K562 (cell line): ENCODE results near the gene FAM169A. TPM values are rescaled to one million over a fixed set of nuclear protein-coding genes. Genes with fewer than 3 reads are reported as not detected.
A peak's percentile ranks its signal among the peaks of the same experiment; 100 is the strongest.

Source experiments
- ATAC-seq: fragments of 200-7000 bp; cut with Tn5 transposase; 3 replicates; pipeline ENCODE4 v1.9.1; 2020; ENCODE audit warnings: moderate library complexity
- BruUV-seq: library from RNA; stranded (reverse); fragments of 400-500 nt; replicated peaks from 2 replicates; lab custom pipeline; 2021; lab: Mats Ljungman, UMichigan
- CTCF ChIA-PET: fragments of 300-600 bp; formaldehyde crosslinking; extraction: SDS; loops from one replicate; lab custom pipeline; 2021; ENCODE audit warnings: low intra/inter-chr PET ratio; lab: Yijun Ruan, JAX
- POLR2A ChIA-PET: fragments of 300-600, 350-650 bp; sonication (Branson Sonifier 250); formaldehyde crosslinking; extraction: SDS; loops from one replicate; lab custom pipeline; 2021; ENCODE audit warnings: antibody characterized with exemption, inconsistent platforms; lab: Yijun Ruan, JAX
- DNase-seq, 4 experiments: peaks; one replicate each; pipeline versions ENCODE4 v3.0.0 to v3.0.0-alpha.2; 2011 to 2018; ENCODE audit warnings: low spot score in 3 of 4, mixed read lengths in 3 of 4; ENCODE audit errors: extremely low read depth in 1 of 4
- FAIRE-seq: peaks from 2 replicates; lab custom pipeline; 2011; peaks lifted over from hg19 to GRCh38; lab: Jason Lieb, UNC
- H2AFZ ChIP-seq: 2 replicates; pipeline ENCODE4 v1.6.0; 2011; ENCODE audit warnings: low read depth, low read length, control low read depth, inconsistent platforms
- H3K27ac ChIP-seq: fragments of 200-600 bp; 3 replicates; pipeline ENCODE4 v1.8.0; 2011; ENCODE audit warnings: low read depth, mild to moderate bottlenecking, control low read depth, inconsistent platforms, low read length, moderate library complexity, mixed read lengths; ENCODE audit errors: extremely low read depth
- H3K27me3 ChIP-seq, 2 experiments: fragments of 300-600 bp in 1 of 2; 2 replicates in 1 of 2; 3 replicates in 1 of 2; pipeline versions ENCODE4 v1.6.0 to v1.8.0; 2011; ENCODE audit warnings: inconsistent platforms in 2 of 2, low read length in 2 of 2, mild to moderate bottlenecking in 1 of 2, mixed read lengths in 1 of 2, moderate library complexity in 1 of 2; ENCODE audit not compliant: control insufficient read depth in 2 of 2, insufficient read depth in 2 of 2
- H3K36me3 ChIP-seq: fragments of 300-600 bp; 3 replicates; pipeline ENCODE4 v1.8.0; 2011; ENCODE audit warnings: mild to moderate bottlenecking, low read length, inconsistent platforms; ENCODE audit not compliant: control insufficient read depth, insufficient read depth
- H3K4me1 ChIP-seq, 2 experiments: fragments of 200-600 bp in 1 of 2; replicated peaks in 1 of 2; 2 replicates in 1 of 2; 3 replicates in 1 of 2; pipeline versions ENCODE4 v1.5.1 to v1.8.0; 2011; ENCODE audit warnings: inconsistent platforms in 2 of 2, low read length in 2 of 2, mild to moderate bottlenecking in 1 of 2, mixed read lengths in 1 of 2, moderate library complexity in 1 of 2; ENCODE audit not compliant: control insufficient read depth in 2 of 2, insufficient read depth in 2 of 2
- H3K4me2 ChIP-seq: 2 replicates; pipeline ENCODE4 v1.6.1; 2011; ENCODE audit warnings: low read length, control low read depth, inconsistent platforms, mixed read lengths; ENCODE audit not compliant: insufficient read depth
- H3K4me3 ChIP-seq: fragments of 200-600 bp; sonication (generic), shearing (Covaris generic); 2 replicates; pipeline ENCODE4 v1.5.1; 2016; ENCODE audit warnings: control low read depth, inconsistent platforms
- H3K79me2 ChIP-seq: fragments of 200-600 bp; 3 replicates; pipeline ENCODE4 v1.8.0; 2011; ENCODE audit warnings: low read length, inconsistent platforms; ENCODE audit not compliant: control insufficient read depth, insufficient read depth
- H3K9ac ChIP-seq, 2 experiments: 2 replicates each; pipeline versions ENCODE4 v1.6.0 to v1.6.1; 2011; ENCODE audit warnings: low read depth in 2 of 2, low read length in 2 of 2, control low read depth in 1 of 2, inconsistent platforms in 1 of 2, mild to moderate bottlenecking in 1 of 2, mixed read lengths in 1 of 2; ENCODE audit not compliant: insufficient read depth in 1 of 2
- H3K9me1 ChIP-seq: one replicate; pipeline ENCODE4 v1.6.0; 2011; ENCODE audit warnings: inconsistent platforms, mild to moderate bottlenecking, low read length, moderate library complexity; ENCODE audit not compliant: control insufficient read depth, insufficient read depth
- H3K9me3 ChIP-seq: replicated peaks from 2 replicates; pipeline ENCODE4 v1.5.1; 2011; ENCODE audit warnings: low read depth, low read length, inconsistent platforms; ENCODE audit not compliant: control insufficient read depth, insufficient read depth
- H4K20me1 ChIP-seq: replicated peaks from 2 replicates; pipeline ENCODE4 v1.6.1; 2011; ENCODE audit warnings: low read length, inconsistent platforms, mixed read lengths; ENCODE audit not compliant: control insufficient read depth, insufficient read depth
- DPF2 ChIP-seq: fragments of 450-650 bp; IDR thresholded peaks from 2 replicates; pipeline ENCODE4 v1.6.1; 2016
- ID3 ChIP-seq, 2 experiments: fragments of 250-450 bp in 1 of 2; fragments of 450-650 bp in 1 of 2; sonication (Bioruptor Pico) in 1 of 2; IDR thresholded peaks; 2 replicates each; pipeline versions ENCODE4 v1.6.1 to v1.8.0; 2016 to 2021; ENCODE audit warnings: mild to moderate bottlenecking in 2 of 2, moderate library complexity in 2 of 2, missing compliant biosample characterization in 1 of 2, missing genetic modification characterization in 1 of 2
- LCOR ChIP-seq: sonication (generic); formaldehyde crosslinking; IDR thresholded peaks from 2 replicates; pipeline ENCODE4 v1.8.0; 2022; ENCODE audit warnings: mild to moderate bottlenecking, missing genetic modification reagents
- POLR3G ChIP-seq: IDR thresholded peaks from 2 replicates; pipeline ENCODE4 v1.6.1; 2011; ENCODE audit not compliant: insufficient read length, insufficient replicate concordance; ENCODE audit errors: extremely low read depth
- SNIP1 ChIP-seq: fragments of 450-650 bp; IDR thresholded peaks from 2 replicates; pipeline ENCODE4 v1.7.1; 2017; ENCODE audit warnings: low read depth, mild to moderate bottlenecking
- ZNF197 ChIP-seq: fragments of 200-800 bp; sonication (Bioruptor generic); IDR thresholded peaks from 2 replicates; pipeline ENCODE4 v1.6.1; 2016; ENCODE audit warnings: low read depth, missing genetic modification characterization, missing compliant biosample characterization
- ZNF431 ChIP-seq: sonication (generic); formaldehyde crosslinking; IDR thresholded peaks from 2 replicates; pipeline ENCODE4 v1.8.0; 2022; ENCODE audit warnings: mild to moderate bottlenecking, missing genetic modification reagents
- WGBS: fragments of 100-300 bp; shearing (Covaris generic); methylation state at CpG from one replicate; pipeline ENCODE4 v1.1.6; 2016; ENCODE audit warnings: low coverage, mixed read lengths; ENCODE audit not compliant: insufficient coverage; ENCODE audit errors: missing lambda C conversion rate; 5-methylcytosine and 5-hydroxymethylcytosine counted together
- in situ Hi-C: fragments of 300-500 bp; cut with MboI; formaldehyde crosslinking; loops from 4 replicates; pipeline ENCODE4 v1.15.0; 2018; ENCODE audit warnings: inconsistent platforms, mixed read lengths
- intact Hi-C: fragments of 100-400 bp; cut with micrococcal nuclease; formaldehyde crosslinking; loops from 2 replicates; pipeline ENCODE4 v1.14.2; 2022
- polyA plus RNA-seq, 8 experiments: library from polyadenylated mRNA; depleted of rRNA in 4 of 8; stranded (reverse) in 5 of 8; unstranded in 3 of 8; fragments of >200 nt; fragmentation: Nextera tagmentation in 2 of 8; fragmentation: Illumina TruSeq in 1 of 8; extraction: Ambion mirVana in 2 of 8; extraction: Trizol in 1 of 8; gene quantifications; 2 replicates each; pipeline versions ENCODE4 v1.2.1 to v1.2.3, GENCODE V29; 2011 to 2014; ENCODE audit warnings: inconsistent platforms in 1 of 8, missing spikeins in 1 of 8
- total RNA-seq, 7 experiments: library from RNA; depleted of rRNA in 6 of 7; stranded (reverse); fragments of >200 nt in 6 of 7; fragmentation: Illumina TruSeq in 2 of 7; extraction: Trizol in 2 of 7; gene quantifications; 2 replicates each; pipeline versions ENCODE4 v1.2.1 to v1.2.3, GENCODE V29; 2011 to 2021; ENCODE audit warnings: low replicate concordance in 1 of 7

Gene FAM169A
- total and polyA plus RNA-seq, 9 of the 15 experiments (the other 6 are each of a cell fraction or from before 2014, with no cell fraction given), result 0.01 to 0.04 TPM; not detected in 7

- H2AFZ ChIP-seq, result no peak overlapping the region
- no TSS peak for BruUV-seq
- CTCF ChIA-PET, result no interaction called here
- intact Hi-C loops (no loop called here), in situ Hi-C loops (no loop called here)
- no peak for ATAC-seq
- FAIRE-seq, result no peak
- no peaks in the 10 kb centered on the region for H4K20me1 ChIP-seq
- no peak for TF ChIP-seq SNIP1
- no peak for TF ChIP-seq ID3 (CRISPR knock-in tag; IDR thresholded peaks at IDR 0.05)
- TF ChIP-seq ID3 (tag; IDR thresholded peaks at IDR 0.05), result no peak
- peak; percentile 81 for TF ChIP-seq ZNF431
- no peak for TF ChIP-seq POLR3G
- no peak for TF ChIP-seq LCOR
- no peak for TF ChIP-seq DPF2
- TF ChIP-seq ZNF197, result no peak
- no peak overlapping the region for H3K27ac ChIP-seq
- no peaks in the 10 kb centered on the region for H3K9me1 ChIP-seq
- no peaks in the 10 kb centered on the region for H3K36me3 ChIP-seq
- H3K4me3 ChIP-seq, result no peak overlapping the region
- H3K79me2 ChIP-seq, result no peaks in the 10 kb centered on the region
- POLR2A ChIA-PET, result no interaction called here
- H3K27me3 ChIP-seq, result peaks cover 3 to 5% of the 10 kb centered on the region in 2 experiments; a peak in 3 of 5 replicates
- no peak overlapping the region for H3K4me2 ChIP-seq
- no peaks in the 10 kb centered on the region for H3K4me1 ChIP-seq
- DNase-seq, result no peak
- H3K9me3 ChIP-seq, result no peaks in the 10 kb centered on the region
- no peak overlapping the region for H3K9ac ChIP-seq
- WGBS, result 4% methylated on average over 5 of the region's 6 CpGs
These were observed 27.0 kb downstream of the FAM169A start for GRCh38 chr5:74839229-74839628.
